ENCODE results near the gene MZT1.

- TF ChIP-seq CTCF (IDR thresholded peaks at IDR 0.05; ENCODE audit: borderline replicate concordance, extremely low read depth, low read length, poor library complexity, severe bottlenecking) (no peak), EZH2 (IDR thresholded peaks at IDR 0.05; ENCODE audit: borderline replicate concordance, low read depth, low read length, severe bottlenecking) (no peak)
Observed at GRCh38 chr13:72754111-72754510, 26.7 kb upstream of the MZT1 start.

All from DND-41 (cell line).